GM11168 (cell line): ENCODE results near the gene VAV3.

Experiments used
- in situ Hi-C: fragments of 300-500 bp; cut with MboI; formaldehyde crosslinking; loops from one replicate; pipeline ENCODE4 v1.12.0; 2022; ENCODE audit warnings: low sequenced_read_pairs; ENCODE audit not compliant: unreplicated experiment

VAV3 gene

DNA sequence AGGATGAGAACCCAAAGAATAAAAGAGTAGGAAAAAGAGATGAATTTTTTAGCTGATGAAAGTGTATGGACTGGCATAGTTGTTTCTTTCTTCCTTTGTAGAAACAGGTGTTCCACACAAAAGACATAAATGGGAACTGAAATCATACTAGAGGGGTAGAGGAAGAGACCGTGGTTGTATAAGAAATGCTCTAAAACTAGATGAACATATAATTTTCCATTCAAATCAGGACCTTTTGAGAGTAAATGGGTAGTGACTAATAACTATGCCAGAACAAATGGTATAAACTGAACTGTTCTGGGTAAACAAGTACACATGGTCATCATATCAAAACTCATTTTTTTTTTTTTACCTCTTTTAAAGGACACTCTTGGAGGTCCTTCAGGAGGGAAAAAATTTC, 344.2 kb downstream of the VAV3 start:
- in situ Hi-C loops: no loop called here

GRCh38 chr1:107618539-107618938, 346.4 kb downstream of the VAV3 start:
- in situ Hi-C loops: no loop called here

- in situ Hi-C loops: no loop called here
Observed at GRCh38 chr1:107617921-107618320, 347.1 kb downstream of the VAV3 start.

GRCh38 chr1:107617456-107617855, 347.5 kb downstream of the VAV3 start:
- in situ Hi-C loops: no loop called here

- in situ Hi-C loops: no loop called here
Observed at GRCh38 chr1:107609808-107610207, 355.2 kb downstream of the VAV3 start.

- in situ Hi-C loops: no loop called here
Observed at GRCh38 chr1:107604825-107605224, 360.2 kb downstream of the VAV3 start.

DNA sequence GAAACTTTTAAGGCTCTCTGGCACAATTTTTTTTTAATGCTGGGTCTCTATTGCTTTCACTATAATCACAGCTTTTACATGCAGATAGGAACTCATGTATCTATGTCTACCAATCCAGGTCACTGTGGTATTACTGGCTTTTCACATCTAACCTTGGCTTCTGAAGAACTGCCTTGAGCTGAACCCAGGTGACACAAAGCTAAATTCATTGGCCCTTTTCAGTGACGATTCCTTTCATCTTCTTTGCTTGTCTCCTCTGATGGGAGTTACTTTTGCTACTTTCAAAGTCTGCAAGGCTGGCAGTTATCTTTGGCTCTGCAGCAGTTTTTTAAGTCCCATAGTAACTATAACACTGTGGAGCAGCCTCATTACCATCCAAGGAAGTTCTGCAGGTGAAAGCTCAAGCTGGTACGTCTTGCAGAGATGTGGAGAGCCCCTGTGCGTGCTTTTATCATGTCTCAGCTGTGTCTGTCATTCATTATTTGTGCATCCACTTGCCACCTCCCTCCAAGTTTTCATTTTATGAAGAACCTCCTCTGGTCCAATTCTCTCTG, 364.3 kb downstream of the VAV3 start:
- in situ Hi-C loops: no loop called here

DNA sequence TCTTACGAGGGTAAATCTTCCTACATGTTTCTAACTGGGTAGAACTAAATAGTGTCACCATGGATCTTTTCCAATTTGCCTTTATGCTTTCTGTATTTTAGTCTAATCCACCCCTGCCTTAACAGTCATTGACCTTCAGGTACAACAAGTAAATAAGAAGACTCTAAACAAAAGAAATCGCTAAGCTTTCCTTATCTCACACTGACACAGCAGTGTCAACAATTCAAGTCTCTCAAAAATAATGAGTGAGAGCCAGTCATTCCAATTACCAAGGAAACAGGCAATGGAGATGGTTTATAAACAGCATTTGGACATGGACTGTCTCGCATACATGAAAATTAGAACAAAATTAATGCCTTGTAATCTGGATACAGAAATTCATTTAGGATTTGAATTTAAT, 365.8 kb downstream of the VAV3 start:
- in situ Hi-C loops: no loop called here

GRCh38 chr1:107597290-107597689, 367.7 kb downstream of the VAV3 start:
- in situ Hi-C loops: no loop called here

DNA sequence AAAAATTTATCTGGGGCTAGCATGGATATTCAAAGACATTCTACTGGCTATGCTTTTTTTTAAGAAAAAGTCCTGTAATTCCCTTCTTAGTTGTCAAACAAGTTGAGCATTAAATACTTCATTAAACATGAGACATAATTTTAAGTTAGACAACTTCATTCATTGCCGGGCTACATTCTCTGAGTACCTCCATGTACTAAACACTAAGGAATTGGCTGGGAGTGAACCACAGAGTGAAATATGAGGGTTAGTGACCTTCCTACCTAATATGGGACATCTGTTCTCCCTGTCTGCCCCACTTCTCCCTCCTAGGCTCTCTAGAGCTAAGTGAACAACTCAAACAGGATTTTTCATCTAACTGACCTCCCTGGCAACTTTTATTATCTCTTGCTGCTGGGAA, 370.4 kb downstream of the VAV3 start:
- in situ Hi-C loops: no loop called here

GRCh38 chr1:107593501-107594209, 371.3 kb downstream of the VAV3 start:
- in situ Hi-C loops: no loop called here

GRCh38 chr1:107590900-107591622, 373.9 kb downstream of the VAV3 start:
- in situ Hi-C loops: no loop called here

DNA sequence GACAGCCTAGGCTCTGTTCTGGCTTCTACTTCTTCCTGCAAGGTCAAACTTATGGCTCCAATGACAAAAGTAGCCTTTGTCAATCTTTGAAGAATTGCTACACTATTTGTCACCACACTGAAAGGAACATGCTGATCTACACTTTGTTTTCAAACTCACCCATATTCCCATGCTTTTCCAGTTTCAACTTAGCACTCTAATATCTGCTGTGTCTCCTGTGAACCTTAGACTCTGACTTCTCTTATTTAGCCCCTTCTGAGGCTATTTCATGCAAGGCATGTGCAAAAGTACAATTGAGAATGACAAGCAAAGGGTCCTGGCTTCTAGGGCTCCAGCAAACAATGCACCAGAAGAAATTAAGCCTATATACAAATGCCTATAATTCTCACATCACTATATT, 374.9 kb downstream of the VAV3 start:
- in situ Hi-C loops: no loop called here

DNA sequence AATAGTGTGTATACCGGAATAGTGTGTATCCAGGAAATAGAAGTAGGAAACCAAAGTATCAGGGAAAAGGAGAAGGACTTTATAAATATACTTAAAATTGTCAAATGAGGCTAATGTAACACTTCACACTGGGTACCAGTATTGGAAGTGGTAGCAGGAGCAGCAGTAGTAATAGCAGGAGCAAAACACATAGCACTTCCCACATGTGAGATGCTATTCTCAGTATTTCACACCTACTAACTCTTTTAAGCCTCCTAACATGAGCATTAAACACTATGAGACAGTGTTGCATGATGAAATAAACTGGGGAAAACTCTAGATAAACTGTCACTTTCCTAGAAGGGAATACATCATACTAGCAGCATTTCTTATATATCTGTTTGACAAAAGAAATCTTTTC, 376.7 kb downstream of the VAV3 start:
- in situ Hi-C loops: no loop called here

- in situ Hi-C loops: no loop called here
Observed at GRCh38 chr1:107575226-107575625, 389.8 kb downstream of the VAV3 start.

DNA sequence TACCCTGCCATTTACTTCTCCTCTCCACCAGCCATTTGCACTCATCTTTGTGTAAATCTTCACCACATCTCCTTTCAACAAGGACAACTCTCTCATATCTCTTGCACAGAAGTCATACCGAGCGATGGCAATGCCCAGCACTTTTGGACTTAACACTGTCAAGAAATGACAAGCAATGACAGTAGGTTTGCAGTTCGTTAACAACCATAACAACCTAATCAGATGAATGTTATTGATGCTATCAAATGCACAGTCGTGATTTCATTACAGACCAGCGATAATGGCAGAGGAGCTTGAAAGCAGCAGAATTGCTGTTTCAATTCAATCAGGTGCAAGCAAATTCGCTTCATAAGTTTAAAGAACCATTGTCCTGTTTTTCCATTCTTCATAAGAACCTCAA, 390.9 kb downstream of the VAV3 start:
- in situ Hi-C loops: no loop called here

GRCh38 chr1:107572674-107573211, 392.2 kb downstream of the VAV3 start:
- in situ Hi-C loops: no loop called here

- in situ Hi-C loops: no loop called here
Observed at GRCh38 chr1:107570768-107571167, 394.2 kb downstream of the VAV3 start.

DNA sequence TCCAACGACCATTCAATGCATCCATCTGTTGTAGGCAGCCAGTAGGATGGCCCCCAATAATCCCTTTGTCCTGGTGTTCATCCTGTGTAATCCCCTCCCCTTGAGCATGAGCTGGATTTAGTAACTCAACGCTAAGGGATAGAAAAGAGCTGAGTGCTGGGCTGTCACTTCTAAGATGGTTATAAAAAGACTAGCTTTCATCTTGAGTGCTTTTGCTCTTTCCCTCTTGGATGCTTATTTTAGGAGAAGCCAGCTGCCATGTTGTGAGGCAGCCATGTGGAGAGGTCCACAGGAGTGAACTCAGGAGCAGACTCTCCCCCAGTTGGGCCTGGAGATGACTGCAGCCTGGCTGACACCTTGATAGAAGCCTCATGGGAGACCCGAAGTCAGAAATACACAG, 401.5 kb downstream of the VAV3 start:
- in situ Hi-C loops: no loop called here

- in situ Hi-C loops: no loop called here
Observed at GRCh38 chr1:107559881-107560280, 405.1 kb downstream of the VAV3 start.

DNA sequence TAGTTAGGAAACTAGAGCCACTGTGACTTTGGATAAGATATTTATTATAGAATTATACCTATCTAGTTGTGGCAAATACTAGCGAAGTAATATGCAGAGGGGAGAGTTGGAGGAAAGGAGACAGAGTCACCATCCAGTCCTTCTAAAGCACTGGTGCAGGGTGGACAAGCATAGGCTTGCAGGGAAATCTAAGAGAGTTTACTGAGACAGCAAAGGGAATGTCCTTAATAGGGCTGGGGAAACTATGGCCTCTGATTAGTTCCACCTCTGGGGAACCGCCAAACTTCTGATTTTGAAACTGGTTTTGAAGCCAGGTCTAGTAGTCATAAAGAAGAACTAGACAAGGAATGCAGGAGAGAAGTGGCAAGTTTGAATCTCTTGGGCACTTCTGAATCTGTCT, 407.9 kb downstream of the VAV3 start:
- in situ Hi-C loops: no loop called here
